HEK293 (cell line): ENCODE measurements around the gene RTN1.

Experiments
- CTCF ChIA-PET: fragments of 350-600 bp; formaldehyde crosslinking; extraction: SDS; loops from one replicate; lab custom pipeline; 2021; ENCODE audit warnings: antibody characterized with exemption; lab: Yijun Ruan, JAX
- POLR2A ChIA-PET: fragments of 300-600 bp; formaldehyde crosslinking; extraction: SDS; loops from one replicate; lab custom pipeline; 2020; ENCODE audit warnings: antibody characterized with exemption, inconsistent platforms; lab: Yijun Ruan, JAX
- H3K27ac ChIP-seq: fragments of 200-500 bp; sonication (Bioruptor generic); 2 replicates; pipeline ENCODE4 v1.5.1; 2014; ENCODE audit warnings: low read depth, low read length, control low read depth, inconsistent platforms; ENCODE audit errors: extremely low read depth
- H3K36me3 ChIP-seq, 2 experiments: fragments of 200-500 bp in 1 of 2; sonication (Bioruptor generic) in 1 of 2; 1 replicate in 1 of 2; 2 replicates in 1 of 2; pipeline ENCODE4 v1.5.1; 2014 to 2017; ENCODE audit warnings: inconsistent platforms in 2 of 2, low read length in 2 of 2; ENCODE audit not compliant: control insufficient read depth in 2 of 2, insufficient read depth in 1 of 2
- H3K4me1 ChIP-seq: fragments of 200-500 bp; sonication (Bioruptor generic); 2 replicates; pipeline ENCODE4 v1.5.1; 2014; ENCODE audit warnings: mild to moderate bottlenecking, low read length, inconsistent platforms; ENCODE audit not compliant: control insufficient read depth, insufficient read depth
- H3K4me3 ChIP-seq: 2 replicates; pipeline ENCODE4 v1.5.1; 2011; ENCODE audit warnings: low read depth, mild to moderate bottlenecking, control low read depth, low read length, moderate library complexity
- H3K9me3 ChIP-seq: fragments of 200-500 bp; sonication (Bioruptor generic); 2 replicates; pipeline ENCODE4 v1.5.1; 2014; ENCODE audit warnings: low read depth, low read length, inconsistent platforms; ENCODE audit not compliant: control insufficient read depth, insufficient read depth
- KLF7 ChIP-seq: fragments of 450-650 bp; formaldehyde crosslinking; IDR thresholded peaks from 2 replicates; pipeline ENCODE4 v1.5.1; 2016; ENCODE audit warnings: missing biosample characterization, missing genetic modification characterization, borderline replicate concordance
- SALL2 ChIP-seq: fragments of 450-650 bp; formaldehyde crosslinking; IDR thresholded peaks from 2 replicates; pipeline ENCODE4 v1.5.0; 2017; ENCODE audit warnings: missing biosample characterization, mild to moderate bottlenecking, missing genetic modification characterization, borderline replicate concordance
- SCRT2 ChIP-seq: fragments of 450-650 bp; formaldehyde crosslinking; IDR thresholded peaks from 2 replicates; pipeline ENCODE4 v1.5.1; 2016; ENCODE audit warnings: missing biosample characterization, missing genetic modification characterization
- SP2 ChIP-seq: fragments of 450-650 bp; formaldehyde crosslinking; IDR thresholded peaks from 2 replicates; pipeline ENCODE4 v1.5.1; 2016; ENCODE audit warnings: missing biosample characterization, missing genetic modification characterization
- ZBTB17 ChIP-seq: fragments of 450-650 bp; formaldehyde crosslinking; IDR thresholded peaks from 2 replicates; pipeline ENCODE4 v1.5.1; 2016; ENCODE audit warnings: missing biosample characterization, missing genetic modification characterization
- ZBTB20 ChIP-seq: fragments of 450-650 bp; formaldehyde crosslinking; IDR thresholded peaks from 2 replicates; pipeline ENCODE4 v1.5.1; 2016; ENCODE audit warnings: missing biosample characterization, missing genetic modification characterization
- ZFP69B ChIP-seq: fragments of 450-650 bp; formaldehyde crosslinking; IDR thresholded peaks from 2 replicates; pipeline ENCODE4 v1.5.1; 2016; ENCODE audit warnings: missing biosample characterization, missing genetic modification characterization
- ZNF266 ChIP-seq: fragments of 450-650 bp; formaldehyde crosslinking; IDR thresholded peaks from 2 replicates; pipeline ENCODE4 v1.5.1; 2016; ENCODE audit warnings: missing biosample characterization, missing genetic modification characterization, low read depth
- ZNF311 ChIP-seq: fragments of 450-650 bp; formaldehyde crosslinking; IDR thresholded peaks from 2 replicates; pipeline ENCODE4 v1.5.1; 2017; ENCODE audit warnings: missing biosample characterization, missing genetic modification characterization, borderline replicate concordance
- ZNF324 ChIP-seq: fragments of 450-650 bp; formaldehyde crosslinking; IDR thresholded peaks from 2 replicates; pipeline ENCODE4 v1.5.1; 2016; ENCODE audit warnings: missing biosample characterization, missing genetic modification characterization
- ZNF529 ChIP-seq: fragments of 450-650 bp; formaldehyde crosslinking; IDR thresholded peaks from 2 replicates; pipeline ENCODE4 v1.5.1; 2017; ENCODE audit warnings: missing genetic modification characterization, missing biosample characterization; ENCODE audit not compliant: insufficient replicate concordance
- ZNF530 ChIP-seq: fragments of 450-650 bp; formaldehyde crosslinking; IDR thresholded peaks from 2 replicates; pipeline ENCODE4 v1.5.1; 2016; ENCODE audit warnings: low read depth, missing biosample characterization, missing genetic modification characterization
- ZNF629 ChIP-seq: fragments of 450-650 bp; formaldehyde crosslinking; IDR thresholded peaks from 2 replicates; pipeline ENCODE4 v1.5.1; 2017; ENCODE audit warnings: missing biosample characterization, missing genetic modification characterization
- ZNF677 ChIP-seq: fragments of 450-650 bp; IDR thresholded peaks from 2 replicates; pipeline ENCODE4 v1.5.0; 2018; ENCODE audit warnings: missing biosample characterization, mild to moderate bottlenecking, missing genetic modification characterization, moderate library complexity
- ZNF707 ChIP-seq: fragments of 450-650 bp; formaldehyde crosslinking; IDR thresholded peaks from 2 replicates; pipeline ENCODE4 v1.5.1; 2016; ENCODE audit warnings: missing biosample characterization, missing genetic modification characterization
- ZNF792 ChIP-seq: fragments of 450-650 bp; formaldehyde crosslinking; IDR thresholded peaks from 2 replicates; pipeline ENCODE4 v1.5.1; 2016; ENCODE audit warnings: missing biosample characterization, missing genetic modification characterization
- TF ChIP-seq, protein P1 (sequence below): fragments of 450-650 bp; formaldehyde crosslinking; IDR thresholded peaks from 2 replicates; pipeline ENCODE4 v1.5.1; 2016; ENCODE audit warnings: missing biosample characterization, missing genetic modification characterization
- TF ChIP-seq, protein P2 (sequence below): fragments of 450-650 bp; formaldehyde crosslinking; IDR thresholded peaks from 2 replicates; pipeline ENCODE4 v1.5.1; 2016; ENCODE audit warnings: missing biosample characterization, missing genetic modification characterization
- TF ChIP-seq, protein P3 (sequence below): fragments of 450-650 bp; formaldehyde crosslinking; IDR thresholded peaks from 2 replicates; pipeline ENCODE4 v1.5.1; 2017; ENCODE audit warnings: missing biosample characterization, missing genetic modification characterization
- TF ChIP-seq, protein P4 (sequence below): fragments of 450-650 bp; formaldehyde crosslinking; IDR thresholded peaks from 2 replicates; pipeline ENCODE4 v1.5.1; 2016; ENCODE audit warnings: missing biosample characterization, missing genetic modification characterization
- TF ChIP-seq, protein P5 (sequence below): fragments of 450-650 bp; formaldehyde crosslinking; IDR thresholded peaks from 2 replicates; pipeline ENCODE4 v1.5.1; 2016; ENCODE audit warnings: missing biosample characterization, missing genetic modification characterization, borderline replicate concordance
- TF ChIP-seq, protein P6 (sequence below): fragments of 450-650 bp; formaldehyde crosslinking; IDR thresholded peaks from 2 replicates; pipeline ENCODE4 v1.5.1; 2016; ENCODE audit warnings: missing biosample characterization, missing genetic modification characterization

RTN1 gene

DNA sequence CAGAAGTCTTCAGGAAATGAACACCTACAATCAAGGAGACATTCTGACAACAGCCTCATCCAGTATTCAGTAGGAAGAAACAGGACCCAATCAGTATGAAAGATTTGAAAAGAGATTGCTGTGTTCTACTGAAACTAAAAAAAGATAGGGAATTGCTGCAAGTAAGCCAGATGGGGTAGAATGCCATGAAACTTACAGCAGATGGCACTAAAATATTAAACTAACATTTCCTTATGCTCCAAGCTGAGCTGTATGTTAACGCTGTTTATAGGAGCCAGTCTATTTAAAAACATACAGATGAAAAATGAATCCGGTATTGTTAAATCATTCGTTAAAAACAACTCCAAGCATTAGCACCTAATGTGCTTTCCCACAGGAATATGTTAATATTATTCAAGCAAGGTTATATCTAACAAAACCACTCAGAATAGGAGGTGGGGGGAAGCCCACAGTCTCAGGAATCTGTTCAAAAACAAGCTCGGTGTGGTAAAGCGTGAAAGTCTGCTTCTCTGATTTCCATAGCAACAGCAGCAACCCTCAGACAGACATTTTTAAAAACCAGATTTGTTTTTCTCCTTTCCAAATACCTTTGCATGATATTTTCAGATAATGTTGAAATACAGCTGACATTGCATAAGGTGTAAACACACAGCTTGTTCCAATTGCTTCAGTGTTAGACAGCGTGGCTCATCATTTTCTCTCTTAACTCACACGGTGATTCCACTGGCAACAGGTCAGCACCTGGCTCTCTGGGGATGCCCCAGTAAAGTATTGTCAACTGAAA lies 162.6 kb downstream of the RTN1 start:
- TF ChIP-seq ZNF792 (tag by site-specific recombination) (no peak), ZNF529 (tag by site-specific recombination) (no peak), ZNF530 (tag by site-specific recombination) (no peak), SALL2 (no peak), SP2 (no peak), ZNF629 (tag by site-specific recombination) (no peak), KLF7 (tag by site-specific recombination) (no peak)
- TF ChIP-seq, protein P1, sequence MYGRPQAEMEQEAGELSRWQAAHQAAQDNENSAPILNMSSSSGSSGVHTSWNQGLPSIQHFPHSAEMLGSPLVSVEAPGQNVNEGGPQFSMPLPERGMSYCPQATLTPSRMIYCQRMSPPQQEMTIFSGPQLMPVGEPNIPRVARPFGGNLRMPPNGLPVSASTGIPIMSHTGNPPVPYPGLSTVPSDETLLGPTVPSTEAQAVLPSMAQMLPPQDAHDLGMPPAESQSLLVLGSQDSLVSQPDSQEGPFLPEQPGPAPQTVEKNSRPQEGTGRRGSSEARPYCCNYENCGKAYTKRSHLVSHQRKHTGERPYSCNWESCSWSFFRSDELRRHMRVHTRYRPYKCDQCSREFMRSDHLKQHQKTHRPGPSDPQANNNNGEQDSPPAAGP, result no peak
- TF ChIP-seq, protein P2, sequence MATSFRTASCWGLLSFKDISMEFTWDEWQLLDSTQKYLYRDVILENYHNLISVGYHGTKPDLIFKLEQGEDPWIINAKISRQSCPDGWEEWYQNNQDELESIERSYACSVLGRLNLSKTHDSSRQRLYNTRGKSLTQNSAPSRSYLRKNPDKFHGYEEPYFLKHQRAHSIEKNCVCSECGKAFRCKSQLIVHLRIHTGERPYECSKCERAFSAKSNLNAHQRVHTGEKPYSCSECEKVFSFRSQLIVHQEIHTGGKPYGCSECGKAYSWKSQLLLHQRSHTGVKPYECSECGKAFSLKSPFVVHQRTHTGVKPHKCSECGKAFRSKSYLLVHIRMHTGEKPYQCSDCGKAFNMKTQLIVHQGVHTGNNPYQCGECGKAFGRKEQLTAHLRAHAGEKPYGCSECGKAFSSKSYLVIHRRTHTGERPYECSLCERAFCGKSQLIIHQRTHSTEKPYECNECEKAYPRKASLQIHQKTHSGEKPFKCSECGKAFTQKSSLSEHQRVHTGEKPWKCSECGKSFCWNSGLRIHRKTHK (tag by site-specific recombination), result no peak
- TF ChIP-seq, protein P3, sequence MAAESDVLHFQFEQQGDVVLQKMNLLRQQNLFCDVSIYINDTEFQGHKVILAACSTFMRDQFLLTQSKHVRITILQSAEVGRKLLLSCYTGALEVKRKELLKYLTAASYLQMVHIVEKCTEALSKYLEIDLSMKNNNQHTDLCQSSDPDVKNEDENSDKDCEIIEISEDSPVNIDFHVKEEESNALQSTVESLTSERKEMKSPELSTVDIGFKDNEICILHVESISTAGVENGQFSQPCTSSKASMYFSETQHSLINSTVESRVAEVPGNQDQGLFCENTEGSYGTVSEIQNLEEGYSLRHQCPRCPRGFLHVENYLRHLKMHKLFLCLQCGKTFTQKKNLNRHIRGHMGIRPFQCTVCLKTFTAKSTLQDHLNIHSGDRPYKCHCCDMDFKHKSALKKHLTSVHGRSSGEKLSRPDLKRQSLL (tag by site-specific recombination), result no peak
- TF ChIP-seq, all 188 proteins: peak for 0
- H3K4me3 ChIP-seq, result no peak overlapping the region
- POLR2A ChIA-PET, result no interaction called here
- CTCF ChIA-PET, result interaction anchor here (0.6 to 2.5 kb wide), 6 partner anchors 17 to 476 kb away, joined by 3 to 26 read pairs (median 3); no protein-coding TSS in a partner anchor
- H3K36me3 ChIP-seq, result no peaks in the 10 kb centered on the region
- no peaks in the 10 kb centered on the region for H3K9me3 ChIP-seq
- H3K27ac ChIP-seq, result no peak overlapping the region
- no peaks in the 10 kb centered on the region for H3K4me1 ChIP-seq

DNA sequence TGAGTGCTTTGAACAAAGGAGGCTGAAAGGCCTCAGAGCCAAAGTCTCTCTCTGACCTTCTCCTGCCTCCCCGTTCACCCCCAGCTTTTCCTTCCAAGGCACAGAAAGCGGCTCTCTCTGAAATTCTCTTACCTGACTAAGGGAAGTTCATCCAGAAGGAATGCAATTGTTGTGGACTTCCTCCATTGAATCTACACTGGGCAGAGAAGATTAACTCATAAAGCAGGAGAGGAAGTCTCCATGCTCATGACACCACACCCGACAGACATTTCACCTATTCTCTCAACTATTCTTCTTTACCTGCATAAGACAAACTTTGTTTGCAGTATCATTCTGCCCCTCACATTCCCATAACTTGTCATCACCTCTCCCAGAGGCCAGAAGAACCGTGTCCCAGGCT lies 164.7 kb downstream of the RTN1 start:
- Histone ChIP-seq H3K27ac (no peak overlapping the region), H3K4me3 (no peak overlapping the region), H3K9me3 (no peaks in the 10 kb centered on the region), H3K36me3 (no peaks in the 10 kb centered on the region), H3K4me1 (no peaks in the 10 kb centered on the region)
- POLR2A ChIA-PET, result no interaction called here
- TF ChIP-seq ZNF324 (tag by site-specific recombination) (no peak), ZNF311 (tag by site-specific recombination) (no peak), ZBTB20 (tag by site-specific recombination) (no peak), ZNF707 (tag by site-specific recombination) (no peak), ZFP69B (no peak), ZNF792 (tag by site-specific recombination) (no peak), SCRT2 (no peak), ZNF677 (tag by site-specific recombination) (no peak), ZNF266 (tag by site-specific recombination) (no peak), ZBTB17 (tag by site-specific recombination) (no peak), SALL2 (no peak)
- TF ChIP-seq, protein P4, sequence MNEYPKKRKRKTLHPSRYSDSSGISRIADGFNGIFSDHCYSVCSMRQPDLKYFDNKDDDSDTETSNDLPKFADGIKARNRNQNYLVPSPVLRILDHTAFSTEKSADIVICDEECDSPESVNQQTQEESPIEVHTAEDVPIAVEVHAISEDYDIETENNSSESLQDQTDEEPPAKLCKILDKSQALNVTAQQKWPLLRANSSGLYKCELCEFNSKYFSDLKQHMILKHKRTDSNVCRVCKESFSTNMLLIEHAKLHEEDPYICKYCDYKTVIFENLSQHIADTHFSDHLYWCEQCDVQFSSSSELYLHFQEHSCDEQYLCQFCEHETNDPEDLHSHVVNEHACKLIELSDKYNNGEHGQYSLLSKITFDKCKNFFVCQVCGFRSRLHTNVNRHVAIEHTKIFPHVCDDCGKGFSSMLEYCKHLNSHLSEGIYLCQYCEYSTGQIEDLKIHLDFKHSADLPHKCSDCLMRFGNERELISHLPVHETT (tag by site-specific recombination), result no peak
- TF ChIP-seq, protein P5, sequence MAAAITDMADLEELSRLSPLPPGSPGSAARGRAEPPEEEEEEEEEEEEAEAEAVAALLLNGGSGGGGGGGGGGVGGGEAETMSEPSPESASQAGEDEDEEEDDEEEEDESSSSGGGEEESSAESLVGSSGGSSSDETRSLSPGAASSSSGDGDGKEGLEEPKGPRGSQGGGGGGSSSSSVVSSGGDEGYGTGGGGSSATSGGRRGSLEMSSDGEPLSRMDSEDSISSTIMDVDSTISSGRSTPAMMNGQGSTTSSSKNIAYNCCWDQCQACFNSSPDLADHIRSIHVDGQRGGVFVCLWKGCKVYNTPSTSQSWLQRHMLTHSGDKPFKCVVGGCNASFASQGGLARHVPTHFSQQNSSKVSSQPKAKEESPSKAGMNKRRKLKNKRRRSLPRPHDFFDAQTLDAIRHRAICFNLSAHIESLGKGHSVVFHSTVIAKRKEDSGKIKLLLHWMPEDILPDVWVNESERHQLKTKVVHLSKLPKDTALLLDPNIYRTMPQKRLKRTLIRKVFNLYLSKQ (tag by site-specific recombination), result no peak
- TF ChIP-seq, protein P6, sequence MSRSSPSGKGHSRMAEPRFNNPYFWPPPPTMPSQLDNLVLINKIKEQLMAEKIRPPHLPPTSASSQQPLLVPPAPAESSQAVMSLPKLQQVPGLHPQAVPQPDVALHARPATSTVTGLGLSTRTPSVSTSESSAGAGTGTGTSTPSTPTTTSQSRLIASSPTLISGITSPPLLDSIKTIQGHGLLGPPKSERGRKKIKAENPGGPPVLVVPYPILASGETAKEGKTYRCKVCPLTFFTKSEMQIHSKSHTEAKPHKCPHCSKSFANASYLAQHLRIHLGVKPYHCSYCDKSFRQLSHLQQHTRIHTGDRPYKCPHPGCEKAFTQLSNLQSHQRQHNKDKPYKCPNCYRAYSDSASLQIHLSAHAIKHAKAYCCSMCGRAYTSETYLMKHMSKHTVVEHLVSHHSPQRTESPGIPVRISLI (tag by site-specific recombination), result no peak
- CTCF ChIA-PET, result no interaction called here
